DOHH2 (cell line): ENCODE data around the gene SBNO2.

Experiments
- H3F3A ChIP-seq: fragments of 200-600 bp; sonication (generic), shearing (Covaris generic); 2 replicates; pipeline ENCODE4 v1.6.0; 2016; ENCODE audit warnings: antibody characterized with exemption, mild to moderate bottlenecking; ENCODE audit not compliant: control insufficient read depth, insufficient read depth
- H3K27ac ChIP-seq: fragments of 200-600 bp; sonication (generic); 2 replicates; pipeline ENCODE4 v1.5.1; 2014; ENCODE audit warnings: low read depth, mild to moderate bottlenecking, low read length, moderate library complexity
- H3K27me3 ChIP-seq: fragments of 200-600 bp; sonication (generic); 2 replicates; pipeline ENCODE4 v1.6.1; 2014; ENCODE audit warnings: mild to moderate bottlenecking, low read length, mixed read lengths; ENCODE audit not compliant: control insufficient read depth
- H3K36me3 ChIP-seq: fragments of 200-600 bp; sonication (generic); 2 replicates; pipeline ENCODE4 v1.6.1; 2014; ENCODE audit warnings: mild to moderate bottlenecking, low read length, moderate library complexity, mixed read lengths; ENCODE audit not compliant: control insufficient read depth
- H3K4me1 ChIP-seq: fragments of 200-600 bp; sonication (generic); 2 replicates; pipeline ENCODE4 v1.6.1; 2014; ENCODE audit warnings: mild to moderate bottlenecking, low read length, mixed read lengths; ENCODE audit not compliant: control insufficient read depth
- H3K4me2 ChIP-seq: fragments of 200-600 bp; sonication (generic); 2 replicates; pipeline ENCODE4 v1.6.0; 2014; ENCODE audit warnings: mild to moderate bottlenecking, low read length, moderate library complexity
- H3K4me3 ChIP-seq: fragments of 200-600 bp; sonication (generic); 2 replicates; pipeline ENCODE4 v1.5.1; 2014; ENCODE audit warnings: mild to moderate bottlenecking, low read length, mixed read lengths
- H3K79me2 ChIP-seq: fragments of 200-600 bp; sonication (generic); 2 replicates; pipeline ENCODE4 v1.6.1; 2014; ENCODE audit warnings: mild to moderate bottlenecking, low read length, mixed read lengths; ENCODE audit not compliant: control insufficient read depth
- H3K9me2 ChIP-seq: fragments of 200-600 bp; sonication (generic); replicated peaks from 2 replicates; pipeline ENCODE4 v1.6.1; 2014; ENCODE audit warnings: mild to moderate bottlenecking, low read length, mixed read lengths; ENCODE audit not compliant: control insufficient read depth
- H3K9me3 ChIP-seq: fragments of 200-600 bp; sonication (generic); 2 replicates; pipeline ENCODE4 v1.6.1; 2014; ENCODE audit warnings: antibody characterized with exemption, low read length, mixed read lengths; ENCODE audit not compliant: control insufficient read depth, insufficient read depth
- H4K20me1 ChIP-seq: fragments of 200-600 bp; sonication (generic); 2 replicates; pipeline ENCODE4 v1.6.0; 2014; ENCODE audit warnings: low read depth, mild to moderate bottlenecking, antibody characterized with exemption, low read length, moderate library complexity; ENCODE audit not compliant: control insufficient read depth, insufficient read depth
- CTCF ChIP-seq: fragments of 200-600 bp; sonication (generic); IDR thresholded peaks from one replicate; pipeline ENCODE4 v1.5.1; 2014; ENCODE audit warnings: antibody characterized with exemption, mild to moderate bottlenecking, low read depth, low read length; ENCODE audit not compliant: poor library complexity, severe bottlenecking
- EZH2phosphoT487 ChIP-seq: fragments of 200-600 bp; sonication (generic); IDR thresholded peaks from 2 replicates; pipeline ENCODE4 v1.6.1; 2017; ENCODE audit warnings: borderline replicate concordance, mild to moderate bottlenecking, antibody characterized with exemption, low read length, moderate library complexity, mixed read lengths

SBNO2 gene

GRCh38 chr19:1093811-1094553 is 80.1 kb downstream of the SBNO2 start:
- peaks cover 33% of the 10 kb centered on the region for H3K4me1 ChIP-seq
- H3K27me3 ChIP-seq = no peaks in the 10 kb centered on the region
- peaks cover 7% of the 10 kb centered on the region; the same call in 1 of the 2 replicates for H3F3A ChIP-seq
- H3K4me3 ChIP-seq = peak overlapping the region; percentile 79
- H4K20me1 ChIP-seq = peaks cover 15% of the 10 kb centered on the region
- TF ChIP-seq EZH2phosphoT487 (no peak), CTCF (no peak)
- H3K36me3 ChIP-seq = peaks cover 48% of the 10 kb centered on the region
- peaks cover 43% of the 10 kb centered on the region for H3K79me2 ChIP-seq
- peak overlapping the region; percentile 72 for H3K4me2 ChIP-seq
- H3K9me2 ChIP-seq = no peaks in the 10 kb centered on the region
- no peak overlapping the region for H3K27ac ChIP-seq
- no peaks in the 10 kb centered on the region for H3K9me3 ChIP-seq

GRCh38 chr19:1093330-1093729 is 80.7 kb downstream of the SBNO2 start:
- Histone ChIP-seq H3K27ac (no peak overlapping the region), H3F3A (peaks cover 9% of the 10 kb centered on the region), H4K20me1 (peaks cover 15% of the 10 kb centered on the region), H3K4me1 (peaks cover 39% of the 10 kb centered on the region), H3K4me3 (no peak overlapping the region), H3K36me3 (peaks cover 54% of the 10 kb centered on the region), H3K9me2 (no peaks in the 10 kb centered on the region), H3K79me2 (peaks cover 43% of the 10 kb centered on the region), H3K9me3 (no peaks in the 10 kb centered on the region), H3K4me2 (peak overlapping the region; percentile 72), H3K27me3 (no peaks in the 10 kb centered on the region)
- TF ChIP-seq CTCF (no peak), EZH2phosphoT487 (no peak)

- H4K20me1 ChIP-seq = peaks cover 15% of the 10 kb centered on the region
- H3K9me3 ChIP-seq = no peaks in the 10 kb centered on the region
- H3K36me3 ChIP-seq = peaks cover 70% of the 10 kb centered on the region
- no peak overlapping the region for H3K4me2 ChIP-seq
- H3K4me3 ChIP-seq = no peak overlapping the region
- H3K9me2 ChIP-seq = no peaks in the 10 kb centered on the region
- peaks cover 56% of the 10 kb centered on the region for H3K4me1 ChIP-seq
- H3F3A ChIP-seq = peaks cover 20% of the 10 kb centered on the region
- peaks cover 43% of the 10 kb centered on the region for H3K79me2 ChIP-seq
- no peaks in the 10 kb centered on the region for H3K27me3 ChIP-seq
- TF ChIP-seq CTCF (no peak), EZH2phosphoT487 (no peak)
- no peak overlapping the region for H3K27ac ChIP-seq
These were observed 82.4 kb downstream of the SBNO2 start for GRCh38 chr19:1091544-1092175.
